H1 (cell line): Measurements from ENCODE around the gene VPS54. TPM values are rescaled to one million over a fixed set of nuclear protein-coding genes. Genes with fewer than 3 reads are reported as not detected.

Source experiments
- CEBPB ChIP-seq: IDR thresholded peaks from 2 replicates; pipeline ENCODE4 v1.6.1; 2012; ENCODE audit warnings: low read depth, low read length
- RFX5 ChIP-seq: IDR thresholded peaks from 2 replicates; pipeline ENCODE4 v1.6.1; 2011; ENCODE audit warnings: low read depth, low read length, improper control_type of control experiment, borderline replicate concordance
- SAP30 ChIP-seq: fragments of 300-600 bp; sonication (generic); IDR thresholded peaks from 2 replicates; pipeline ENCODE4 v1.7.1; 2012; ENCODE audit warnings: low read length, moderate library complexity, mild to moderate bottlenecking, inconsistent platforms; ENCODE audit not compliant: insufficient read depth, insufficient replicate concordance
- TBP ChIP-seq: IDR thresholded peaks from 2 replicates; pipeline ENCODE4 v1.6.1; 2011; ENCODE audit warnings: low read depth, low read length, improper control_type of control experiment
- polyA plus RNA-seq, 7 experiments: library from polyadenylated mRNA; depleted of rRNA in 3 of 7; stranded (reverse) in 5 of 7; unstranded in 2 of 7; fragments of >200 nt in 5 of 7; fragments of 200-250 nt in 2 of 7; gene quantifications; 1 replicate in 5 of 7; 2 replicates in 1 of 7; 4 replicates in 1 of 7; pipeline versions ENCODE4 v1.2.1 to v1.2.3, GENCODE V29; 2011 to 2013; ENCODE audit warnings: missing spikeins in 2 of 7, mixed read lengths in 2 of 7
- total RNA-seq: library from RNA; stranded (reverse); fragmentation: NEBNext Ultra II Directional; extraction: Animal tissue kit (Norgen Biotek cat#: 25700); gene quantifications from 2 replicates; pipeline ENCODE4 v1.2.1, GENCODE V29; 2021
- TF ChIP-seq, protein P1 (sequence below): IDR thresholded peaks from 2 replicates; pipeline ENCODE4 v1.6.1; 2012; ENCODE audit warnings: inconsistent platforms

Gene VPS54
- total and polyA plus RNA-seq, 2 of the 8 experiments (the other 6 are each of a cell fraction or from before 2014, with no cell fraction given), result 3.6 to 13.2 TPM

DNA sequence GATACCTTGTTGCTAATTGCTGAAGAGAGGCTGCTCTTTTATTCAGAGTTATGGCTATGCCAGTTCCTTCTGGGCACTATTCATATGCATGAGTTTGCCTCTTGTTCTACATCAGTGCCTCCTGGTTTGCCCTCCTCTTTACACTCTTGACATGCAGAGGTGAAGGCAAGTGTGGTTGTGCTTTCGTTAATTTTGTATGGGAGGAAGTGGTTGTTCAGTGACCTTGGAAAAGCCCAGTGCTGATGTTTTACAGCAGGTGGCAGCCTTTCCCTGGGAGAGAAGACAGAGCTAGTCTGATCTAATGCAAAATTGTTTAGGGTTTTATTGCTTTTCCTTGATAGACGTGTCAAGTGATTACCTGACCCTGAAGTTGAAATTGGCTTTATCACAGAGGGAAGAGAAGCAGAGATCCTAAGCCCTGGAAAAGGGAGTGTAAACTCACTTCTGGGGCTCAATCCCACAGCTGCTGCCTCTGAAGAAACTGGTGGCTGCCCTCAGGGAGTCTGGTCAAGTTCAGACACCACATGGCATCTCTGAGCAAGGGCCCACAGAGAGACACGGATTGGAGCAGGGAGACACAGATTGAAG lies 30.5 kb upstream of the VPS54 start (continued):
- TF ChIP-seq RFX5, result no peak
- no peak for TF ChIP-seq SAP30
- TF ChIP-seq TBP, result no peak
- no peak for TF ChIP-seq CEBPB
- TF ChIP-seq, protein P1, sequence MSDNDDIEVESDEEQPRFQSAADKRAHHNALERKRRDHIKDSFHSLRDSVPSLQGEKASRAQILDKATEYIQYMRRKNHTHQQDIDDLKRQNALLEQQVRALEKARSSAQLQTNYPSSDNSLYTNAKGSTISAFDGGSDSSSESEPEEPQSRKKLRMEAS, result peak; percentile 36; the same call in 1 of the 2 replicates
